Daoy (cell line): Measurements from ENCODE around the gene TAS1R1. TPM values are rescaled to one million over a fixed set of nuclear protein-coding genes. Genes with fewer than 3 reads are reported as not detected.

Source experiments
- DNase-seq: peaks from one replicate; pipeline ENCODE4 v3.0.0-alpha.2; 2015; ENCODE audit warnings: low read depth
- total RNA-seq: library from RNA; depleted of rRNA; stranded (reverse); fragments of >200 nt; shearing (Covaris generic); gene quantifications from 2 replicates; pipeline ENCODE4 v1.2.3, GENCODE V29; 2014

The TAS1R1 gene
- total RNA-seq, 1 experiment from 2014 or later = not detected

DNA sequence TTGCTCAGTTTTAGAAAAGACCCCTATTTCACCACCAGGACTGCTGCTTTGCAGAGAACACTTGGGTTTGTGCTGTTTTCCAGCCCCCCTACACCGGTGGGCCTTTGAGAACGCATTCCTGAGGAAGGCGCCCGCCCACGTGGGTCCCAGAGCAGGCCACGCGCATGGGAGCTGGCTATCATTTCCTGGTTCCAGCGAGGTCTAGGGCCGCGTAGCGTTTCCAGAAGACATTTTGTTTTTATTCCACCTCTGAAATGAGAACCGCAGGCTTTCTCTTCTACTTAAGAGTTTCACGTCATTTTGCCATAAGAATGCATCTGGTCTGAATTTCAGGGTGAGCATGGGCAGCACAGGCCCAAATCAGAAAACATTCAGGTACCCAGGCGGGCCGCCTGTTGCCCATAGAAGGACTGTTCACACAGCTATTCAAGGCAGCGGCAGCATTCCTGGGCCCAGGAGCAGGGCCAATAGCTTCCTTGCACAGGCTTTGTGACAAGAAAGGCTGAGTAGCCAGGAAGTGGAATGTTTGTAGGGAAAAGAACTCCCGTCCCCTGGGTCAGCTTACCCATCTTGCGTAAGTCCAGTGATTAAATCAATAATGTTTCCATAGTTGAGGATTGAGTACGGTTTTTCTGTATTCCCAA is 48.9 kb downstream of the TAS1R1 start:
- DNase-seq = peak; percentile 71

DNA sequence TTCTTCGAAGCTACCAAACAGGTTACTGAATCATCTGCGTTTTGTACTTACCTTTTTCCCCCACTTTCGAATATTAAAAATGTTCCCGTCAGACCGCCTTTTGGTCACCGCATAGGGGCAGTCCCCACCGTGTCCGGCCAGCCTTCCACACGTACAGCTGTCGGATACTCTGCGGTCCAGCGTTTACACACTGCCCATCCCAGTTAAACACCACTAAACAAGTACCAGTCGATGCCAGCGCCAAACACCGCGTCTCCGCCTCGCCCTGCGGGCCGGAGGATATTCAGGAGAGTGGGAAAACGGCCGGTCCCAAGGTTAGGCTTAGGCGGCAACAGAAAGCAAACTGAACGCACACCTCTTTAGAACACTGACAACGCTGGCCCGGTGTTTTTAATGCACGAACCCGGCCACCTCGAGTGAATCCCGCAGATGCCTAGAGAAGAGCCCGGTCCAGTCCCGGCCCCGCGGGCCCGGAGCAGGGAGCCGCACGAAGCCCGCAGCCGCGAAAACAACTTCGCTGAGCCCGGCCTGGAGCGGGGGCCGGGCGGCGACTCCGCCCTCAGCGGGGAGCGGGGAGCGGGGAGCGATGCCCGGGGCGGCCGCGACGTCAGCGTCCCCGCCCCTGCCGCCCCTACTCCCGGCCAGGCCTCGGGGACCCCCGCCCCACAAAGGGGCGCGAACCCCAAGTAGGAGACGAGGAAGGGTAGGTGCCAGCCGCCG is 57.7 kb downstream of the TAS1R1 start:
- peak; percentile 51 for DNase-seq

GRCh38 chr1:6613361-6614018 is 58.4 kb downstream of the TAS1R1 start, which contains the start of gene PHF13:
Gene PHF13, plus strand, starts transcription at chr1:6613731. Its CDS starts 336 bp downstream, at chr1:6614067.
- DNase-seq = peak; percentile 100

DNA sequence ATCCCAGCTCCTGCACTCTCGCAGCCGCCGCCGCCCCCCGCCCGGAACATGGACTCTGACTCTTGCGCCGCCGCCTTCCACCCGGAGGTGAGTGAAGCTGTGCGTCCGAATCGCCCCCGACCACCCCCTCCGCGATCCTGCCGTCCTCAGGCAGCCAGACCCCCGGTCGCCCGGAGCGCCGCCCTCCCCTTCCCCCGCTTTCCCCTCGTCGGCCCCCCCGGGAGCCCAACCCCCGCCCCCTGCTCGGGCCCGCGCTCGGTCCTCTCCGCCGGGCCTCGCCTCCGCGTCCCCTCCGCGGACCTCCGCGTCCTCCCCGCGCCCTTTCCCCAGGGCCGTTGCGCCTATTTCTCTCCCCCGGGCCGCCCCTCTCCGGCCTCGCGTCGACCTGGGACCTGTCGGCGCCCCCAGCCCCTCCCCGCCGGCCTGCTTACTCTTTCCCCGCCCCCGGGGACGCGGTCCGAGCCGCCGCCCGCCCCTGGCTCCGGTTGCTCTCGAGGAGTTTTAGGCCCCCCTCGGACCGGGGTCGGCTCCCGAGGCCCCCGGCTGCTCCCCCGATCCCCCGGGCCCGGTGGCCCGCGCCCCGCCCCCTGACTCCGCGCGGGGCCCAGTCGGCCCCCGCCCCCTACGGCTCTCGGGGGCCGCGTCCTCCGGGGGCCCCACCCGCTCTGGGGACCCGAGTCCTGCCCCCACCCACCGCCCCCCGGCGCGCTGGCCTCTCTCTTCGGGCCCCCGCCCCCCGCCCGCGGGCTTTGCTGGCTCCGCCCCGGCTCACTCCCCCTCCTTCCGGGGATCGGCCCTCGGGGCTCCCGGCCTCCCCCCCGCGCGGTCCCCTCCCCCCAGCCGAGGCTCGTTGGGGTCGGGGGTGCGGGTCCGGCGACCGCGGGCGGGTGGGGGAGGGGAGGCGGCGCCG is 59.2 kb downstream of the TAS1R1 start:
- peak; percentile 45 for DNase-seq

DNA sequence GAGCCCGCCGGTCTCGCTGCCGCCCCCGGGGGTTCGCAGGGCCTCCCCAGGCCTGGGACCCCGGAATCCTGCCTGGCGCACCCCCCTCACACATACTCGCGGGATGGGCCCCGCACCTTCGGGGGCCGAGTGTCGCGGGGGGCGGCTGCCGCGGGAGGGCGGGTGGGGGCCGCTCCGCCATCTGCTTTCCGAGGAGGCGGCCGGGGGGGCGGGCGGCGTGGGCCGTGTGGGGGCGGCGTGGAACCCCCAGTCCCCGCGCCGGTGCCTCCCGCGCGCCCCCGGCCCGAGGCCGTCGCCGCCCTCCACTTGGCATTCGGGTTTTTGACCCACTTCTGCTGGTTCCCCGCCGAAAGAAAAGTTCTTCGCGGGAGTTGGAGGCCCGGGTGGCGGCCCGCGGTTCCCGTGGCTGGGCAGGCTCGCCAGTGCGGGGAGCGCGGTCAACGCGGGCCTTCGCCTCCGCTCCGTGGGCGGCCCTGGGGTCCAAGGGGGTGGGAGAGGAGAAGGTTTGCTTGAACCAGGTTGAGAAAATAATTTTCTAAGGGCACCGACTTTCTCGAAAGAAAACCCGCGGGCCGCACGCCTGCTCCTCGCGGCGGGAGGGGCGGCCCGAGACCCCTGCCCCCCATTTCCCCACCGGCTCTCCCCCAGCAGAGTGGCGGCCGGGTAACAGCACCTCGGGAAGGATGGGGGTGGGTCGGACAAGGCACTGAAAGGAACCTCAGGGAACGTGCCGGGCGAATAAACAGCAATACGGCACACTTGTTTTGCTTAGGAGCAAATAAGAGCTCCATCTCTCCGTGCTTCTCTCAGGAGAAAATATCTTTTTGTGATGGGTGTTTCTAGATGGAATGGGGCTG is 60.0 kb downstream of the TAS1R1 start:
- no peak for DNase-seq

GRCh38 chr1:6619045-6619444 is 63.9 kb downstream of the TAS1R1 start:
- no peak for DNase-seq

DNA sequence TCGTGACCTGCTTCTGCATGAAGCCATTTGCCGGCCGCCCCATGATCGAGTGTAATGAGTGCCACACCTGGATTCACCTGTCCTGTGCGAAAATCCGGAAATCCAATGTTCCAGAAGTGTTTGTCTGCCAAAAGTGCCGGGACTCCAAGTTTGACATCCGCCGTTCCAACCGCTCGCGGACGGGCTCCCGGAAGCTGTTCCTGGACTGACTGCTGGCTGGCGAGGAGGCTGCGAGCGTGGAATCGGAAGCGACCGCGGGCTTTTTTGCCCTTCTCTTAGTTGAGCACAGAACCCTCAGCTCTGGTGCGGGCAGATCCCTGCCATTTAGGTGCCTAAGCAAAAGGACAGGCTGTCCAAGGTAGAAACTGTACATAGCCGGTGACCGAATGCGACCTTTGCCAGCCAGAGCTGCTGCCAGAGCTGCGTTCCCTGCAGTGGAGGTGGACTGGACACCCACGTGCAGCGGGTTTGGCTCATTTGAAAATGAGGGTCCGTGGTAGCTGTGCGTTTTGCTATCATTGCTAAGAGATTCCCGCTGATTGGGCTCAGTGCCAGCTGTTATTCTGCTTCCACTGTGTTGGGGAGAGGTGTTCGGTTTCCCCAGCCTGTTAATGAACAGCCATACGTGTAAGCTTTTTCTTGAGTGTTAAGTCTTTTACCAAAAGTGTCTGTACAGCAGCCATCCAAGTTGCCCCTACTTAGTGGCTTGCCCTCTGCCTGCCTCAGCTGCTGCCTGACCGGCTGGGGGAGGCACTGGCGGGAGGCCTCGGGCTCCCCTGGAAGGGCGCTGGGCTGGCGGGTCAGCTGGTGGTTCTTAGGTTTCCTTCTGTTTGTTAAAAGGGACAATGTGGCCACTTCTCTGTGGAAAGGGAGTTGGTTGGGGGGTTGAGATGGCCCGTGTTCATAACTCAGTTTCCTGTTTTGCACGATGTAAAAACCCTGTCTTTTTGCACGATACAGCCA is 66.6 kb downstream of the TAS1R1 start:
- no peak for DNase-seq

DNA sequence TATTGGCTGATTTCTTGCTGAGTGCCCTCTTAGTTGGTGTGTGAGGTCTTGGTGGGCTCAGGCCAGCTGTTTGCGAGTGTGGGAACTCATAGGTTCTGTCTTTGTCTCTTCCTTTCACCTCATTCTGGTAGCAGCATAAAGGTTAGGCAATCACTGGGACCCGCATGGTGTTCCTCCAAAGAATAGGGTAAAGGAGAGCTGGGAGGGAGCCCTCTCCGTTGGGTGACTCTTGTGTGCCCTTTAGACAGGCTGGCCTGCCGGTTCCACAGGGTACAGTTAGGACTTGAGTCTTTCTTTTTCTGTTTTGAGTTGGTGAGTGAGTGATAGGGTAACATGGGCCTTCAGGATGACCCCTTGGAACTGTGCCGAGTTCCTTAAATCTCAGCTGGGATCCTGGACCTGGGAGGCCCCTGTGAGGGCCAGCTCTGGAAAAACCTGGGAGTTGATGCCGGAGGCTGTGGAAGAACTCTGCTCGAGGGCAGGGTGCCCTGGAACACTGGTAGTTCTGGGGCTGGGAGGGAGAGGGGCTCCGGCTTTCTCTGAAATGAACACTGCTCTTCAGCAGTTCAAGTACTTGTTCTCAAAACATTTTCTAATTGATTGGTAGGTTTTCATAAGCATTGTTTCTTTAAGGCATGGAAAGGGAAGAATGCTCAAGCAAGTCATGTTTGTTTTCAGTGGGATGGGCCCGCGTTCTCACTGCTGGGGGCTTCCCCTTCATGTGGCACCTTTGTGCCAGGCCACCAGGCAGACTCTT is 67.5 kb downstream of the TAS1R1 start:
- no peak for DNase-seq

DNA sequence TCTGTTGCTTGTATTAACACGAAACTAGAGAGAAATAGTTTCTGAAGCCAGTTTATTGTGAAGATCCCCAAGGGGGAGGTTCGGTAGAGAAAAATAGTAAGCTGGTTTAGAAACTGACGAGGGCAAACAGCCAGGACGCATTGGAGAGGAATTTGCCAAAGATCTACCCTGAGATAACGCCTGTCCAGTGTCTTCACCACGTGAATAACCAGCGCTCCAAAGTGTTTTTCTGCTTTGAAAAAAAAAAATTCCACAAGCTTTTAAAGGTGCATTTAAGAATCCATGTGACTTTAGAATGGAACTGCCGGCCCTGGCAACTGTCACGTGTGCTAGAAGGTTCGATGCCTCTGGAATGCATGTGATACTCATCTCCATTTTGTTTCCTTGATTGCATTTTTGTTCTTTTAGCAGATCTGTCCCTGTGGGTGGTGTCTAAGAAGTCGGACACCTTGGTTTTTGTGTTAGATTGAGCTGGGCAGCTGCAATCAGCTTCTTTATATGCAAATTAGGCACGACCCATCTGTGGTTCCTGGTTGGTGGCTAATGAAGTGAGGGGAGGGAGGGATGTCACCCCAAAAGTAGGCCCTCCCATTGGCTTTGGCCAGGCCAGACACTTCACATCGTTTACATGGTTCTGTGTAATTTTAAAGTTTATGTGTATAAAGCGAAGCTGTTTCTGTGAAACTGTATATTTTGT is 68.3 kb downstream of the TAS1R1 start:
- no peak for DNase-seq

DNA sequence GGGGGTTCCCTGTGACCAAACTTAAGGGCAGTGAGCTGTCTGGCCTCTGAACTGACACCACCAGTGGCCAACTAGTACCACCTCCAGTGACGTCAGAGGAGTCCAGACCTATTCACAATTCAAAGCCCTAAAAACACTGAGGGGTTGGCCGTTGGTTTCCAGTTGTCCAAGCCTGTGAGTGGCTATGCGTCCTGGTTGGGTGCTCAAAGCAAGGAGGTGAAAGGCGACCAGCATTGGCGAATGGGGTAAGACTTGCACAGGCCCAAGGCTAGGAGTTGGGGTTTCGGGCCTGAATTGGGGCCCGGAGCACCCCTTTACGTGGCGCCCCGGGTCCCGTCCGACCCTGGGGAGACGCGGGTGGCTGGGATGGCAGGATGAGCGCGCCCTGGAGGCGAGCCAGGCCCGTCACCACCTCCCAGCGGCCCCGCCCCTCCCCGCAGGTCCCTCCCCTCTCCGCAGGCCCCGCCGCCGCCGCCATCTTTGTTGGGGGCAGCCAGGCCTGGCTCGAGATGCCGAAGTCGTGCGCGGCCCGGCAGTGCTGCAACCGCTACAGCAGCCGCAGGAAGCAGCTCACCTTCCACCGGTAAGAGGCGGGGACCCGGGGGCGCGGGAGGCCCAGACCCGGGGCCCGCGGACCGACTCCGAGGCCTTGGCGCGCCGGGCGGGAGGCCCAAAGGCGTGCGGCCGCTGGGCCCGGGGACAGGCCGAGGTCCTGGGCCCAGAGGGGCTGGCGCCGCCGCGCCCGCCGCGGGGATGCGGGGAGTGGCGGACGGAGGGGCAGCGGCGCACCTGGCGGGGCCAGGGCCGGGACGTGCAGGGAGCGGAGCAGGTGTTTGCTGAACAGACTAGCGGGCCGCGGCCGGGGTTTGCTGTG is 69.8 kb downstream of the TAS1R1 start, which contains the start of gene THAP3:
Gene THAP3 (plus strand): TSS at position 159 of the 874 bp plus-strand sequence. CDS start 351 bp downstream, at position 510.
- DNase-seq = peak; percentile 92

GRCh38 chr1:6625584-6626149 is 70.6 kb downstream of the TAS1R1 start:
- peak; percentile 53 for DNase-seq

DNA sequence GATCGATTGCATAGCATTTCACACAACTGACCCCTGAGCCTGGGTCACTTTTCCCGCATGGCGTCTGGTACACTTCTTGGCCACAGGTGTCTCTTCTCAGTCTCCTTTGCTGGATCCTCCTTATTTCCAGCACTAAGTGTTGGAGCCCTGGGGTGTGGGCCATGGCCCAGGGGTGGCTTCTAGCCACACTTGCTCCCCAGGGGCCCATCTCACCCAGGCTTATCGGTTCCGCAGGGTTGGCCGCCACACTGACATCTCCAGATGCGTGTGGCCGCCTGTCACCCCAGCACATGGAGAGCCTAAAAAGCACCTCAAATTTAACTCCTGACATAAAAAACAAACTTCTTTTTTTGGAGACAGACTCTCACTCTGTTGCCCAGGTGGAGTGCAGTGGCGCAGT is 71.9 kb downstream of the TAS1R1 start:
- no peak for DNase-seq

DNA sequence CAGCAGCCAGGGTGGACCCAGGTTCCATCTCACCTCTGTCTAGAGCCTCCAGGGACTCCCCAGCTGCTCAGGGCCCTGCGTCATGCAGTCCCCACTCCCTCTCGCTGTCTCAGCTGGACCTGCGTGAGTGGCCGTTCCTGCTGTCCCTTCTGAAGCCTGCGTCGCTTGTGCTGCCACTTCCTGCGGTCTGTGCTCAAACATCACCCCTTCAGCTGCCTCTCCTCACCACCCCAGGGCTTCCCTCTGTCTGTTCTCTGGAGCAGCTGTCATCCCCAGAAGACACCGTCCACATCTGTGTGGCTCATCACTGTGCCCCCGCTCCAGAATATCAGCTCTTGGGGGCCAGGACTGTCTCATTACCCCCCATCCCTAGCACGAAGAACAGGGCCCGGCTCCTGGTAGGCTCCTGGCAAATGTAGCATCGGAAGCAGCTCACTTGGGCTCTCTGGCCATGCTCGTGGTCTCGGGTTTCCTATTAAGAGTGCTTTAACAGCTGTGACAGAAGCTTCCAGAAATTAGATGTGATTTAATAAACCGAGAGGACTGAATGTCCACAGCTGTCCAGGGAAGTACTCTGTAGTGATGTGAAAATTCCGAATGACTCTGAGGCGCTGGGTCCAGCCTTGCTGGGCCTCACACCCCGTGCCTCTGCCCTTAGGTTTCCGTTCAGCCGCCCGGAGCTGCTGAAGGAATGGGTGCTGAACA is 72.9 kb downstream of the TAS1R1 start:
- no peak for DNase-seq

DNA sequence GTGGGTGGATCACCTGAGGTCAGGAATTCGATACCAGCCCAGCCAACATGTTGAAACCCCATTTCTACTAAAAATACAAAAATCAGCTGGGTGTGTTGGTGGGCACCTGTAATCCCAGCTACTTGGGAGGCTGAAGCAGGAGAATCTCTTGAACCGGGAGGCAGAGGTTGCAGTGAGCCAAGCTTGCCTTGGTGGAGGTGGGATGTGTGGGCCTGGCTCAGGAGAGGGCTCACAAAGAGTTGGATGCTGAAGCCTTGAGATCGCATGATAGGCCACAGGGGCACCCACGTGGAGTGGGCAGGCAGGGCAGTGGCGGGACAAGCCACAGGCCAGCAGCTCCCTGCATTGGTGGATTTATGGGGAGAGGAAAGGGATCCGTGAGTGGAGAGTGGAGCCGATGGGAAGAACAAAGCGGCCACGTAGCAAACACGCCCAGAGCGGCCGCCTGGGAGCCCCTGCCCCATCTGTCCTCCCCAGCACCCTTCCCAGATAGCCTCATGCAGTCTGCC is 73.9 kb downstream of the TAS1R1 start:
- DNase-seq = no peak
